Left kidney (tissue), 8 donors: ENCODE data around the gene CHST10. TPM values are rescaled to one million over a fixed set of nuclear protein-coding genes. Genes with fewer than 3 reads are reported as not detected.
"Not testable (repeated sequence)": the region's sequence is repeated elsewhere in the genome, so short reads cannot be mapped to it uniquely, and the experiment has no call there.

Source experiments
- DNase-seq: peaks from one replicate; pipeline ENCODE4 v3.0.0-alpha.2; 2013
- long read RNA-seq, 8 donors: transcript quantifications; one replicate each; lab custom pipeline, GENCODE V29; 2026
- polyA plus RNA-seq: library from polyadenylated mRNA; unstranded; fragments of 120-200 nt; gene quantifications from one replicate; pipeline ENCODE4 v1.2.1, GENCODE V29; 2013; ENCODE audit not compliant: insufficient read length

CHST10 gene, protein sequence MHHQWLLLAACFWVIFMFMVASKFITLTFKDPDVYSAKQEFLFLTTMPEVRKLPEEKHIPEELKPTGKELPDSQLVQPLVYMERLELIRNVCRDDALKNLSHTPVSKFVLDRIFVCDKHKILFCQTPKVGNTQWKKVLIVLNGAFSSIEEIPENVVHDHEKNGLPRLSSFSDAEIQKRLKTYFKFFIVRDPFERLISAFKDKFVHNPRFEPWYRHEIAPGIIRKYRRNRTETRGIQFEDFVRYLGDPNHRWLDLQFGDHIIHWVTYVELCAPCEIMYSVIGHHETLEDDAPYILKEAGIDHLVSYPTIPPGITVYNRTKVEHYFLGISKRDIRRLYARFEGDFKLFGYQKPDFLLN
- polyA plus RNA-seq, result 22.0 TPM
- long read RNA-seq, donor 1, partial matches to known transcripts, result 0 of 5 reads
- long read RNA-seq, donor 1, other reads (novel, unspliced or antisense), result 0 of 5 reads
- long read RNA-seq, donor 2, partial matches to known transcripts, result 0 of 4 reads
- long read RNA-seq, donor 2, other reads (novel, unspliced or antisense), result 0 of 4 reads
- long read RNA-seq, donor 3, transcript CHST10-201 (7 exons, 2,842 nt), result major isoform, 5 of 5 reads
- long read RNA-seq, donor 3, partial matches to known transcripts, result 0 of 5 reads
- long read RNA-seq, donor 3, other reads (novel, unspliced or antisense), result 0 of 5 reads
- long read RNA-seq, donor 4, result 0 reads
- long read RNA-seq, donor 5, transcript CHST10-201 (7 exons, 2,842 nt), result major isoform, 11 of 11 reads
- long read RNA-seq, donor 5, partial matches to known transcripts, result 0 of 11 reads
- long read RNA-seq, donor 5, other reads (novel, unspliced or antisense), result 0 of 11 reads
- long read RNA-seq, donor 6, partial matches to known transcripts, result 0 of 4 reads
- long read RNA-seq, donor 6, other reads (novel, unspliced or antisense), result 0 of 4 reads
- long read RNA-seq, donor 7, transcript CHST10-201 (7 exons, 2,842 nt), result major isoform, 6 of 6 reads
- long read RNA-seq, donor 7, partial matches to known transcripts, result 0 of 6 reads
- long read RNA-seq, donor 7, other reads (novel, unspliced or antisense), result 0 of 6 reads
- long read RNA-seq, donor 8, transcript CHST10-201 (7 exons, 2,842 nt), result major isoform, 6 of 6 reads
- long read RNA-seq, donor 8, partial matches to known transcripts, result 0 of 6 reads
- long read RNA-seq, donor 8, other reads (novel, unspliced or antisense), result 0 of 6 reads

GRCh38 chr2:100416935-100417710 is at the start of gene CHST10:
Gene CHST10 (minus strand): TSS chr2:100417668. CDS start chr2:100406675, 10,993 bp downstream.
- peak; percentile 72 for DNase-seq

- DNase-seq, result no peak
Measured at GRCh38 chr2:100460904-100461530, 43.5 kb upstream of the CHST10 start.

- DNase-seq, result not testable (repeated sequence)
Measured at GRCh38 chr2:100456357-100456756, 38.9 kb upstream of the CHST10 start.

GRCh38 chr2:100453853-100454252 is 36.4 kb upstream of the CHST10 start:
- no peak for DNase-seq

DNA sequence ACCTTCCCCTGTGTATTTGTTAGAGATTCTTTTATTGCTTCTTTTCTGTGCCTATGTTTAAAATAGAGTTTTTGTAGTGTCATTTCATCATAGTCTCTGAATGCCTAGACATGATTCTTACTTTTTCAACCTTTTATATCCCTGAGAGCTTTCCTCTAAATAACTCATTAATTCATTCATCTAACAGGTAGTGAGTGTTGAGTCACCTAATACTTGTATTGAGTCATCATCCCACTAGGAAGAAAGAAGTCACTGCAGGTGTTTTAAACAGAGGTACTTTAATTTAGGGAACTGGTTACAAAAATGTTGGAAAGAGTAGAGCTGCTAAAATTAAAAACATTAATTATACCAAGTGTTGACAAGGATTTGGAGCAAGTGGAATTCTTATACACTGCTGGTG is 34.3 kb upstream of the CHST10 start:
- no peak for DNase-seq

DNA sequence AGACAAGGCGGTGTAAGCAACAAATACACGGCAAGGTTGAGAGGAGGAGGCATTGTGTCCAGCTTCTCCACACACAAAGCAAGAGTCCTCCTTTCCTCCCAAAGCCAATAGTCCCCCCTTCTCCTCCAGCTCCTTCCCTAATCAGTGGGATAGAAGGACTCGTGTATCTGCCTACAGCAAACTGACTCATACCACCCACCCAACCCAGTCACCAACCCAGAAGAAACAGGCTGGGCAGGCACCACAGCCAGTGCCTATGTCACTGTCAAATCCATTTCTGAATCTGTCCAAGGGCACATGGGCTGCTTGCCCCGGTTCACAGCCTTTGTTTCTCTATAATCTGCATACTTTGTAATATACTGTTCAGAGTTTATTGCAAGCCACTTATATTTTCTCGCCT is 33.6 kb upstream of the CHST10 start:
- DNase-seq, result no peak

GRCh38 chr2:100446696-100447095 is 29.2 kb upstream of the CHST10 start:
- no peak for DNase-seq

DNA sequence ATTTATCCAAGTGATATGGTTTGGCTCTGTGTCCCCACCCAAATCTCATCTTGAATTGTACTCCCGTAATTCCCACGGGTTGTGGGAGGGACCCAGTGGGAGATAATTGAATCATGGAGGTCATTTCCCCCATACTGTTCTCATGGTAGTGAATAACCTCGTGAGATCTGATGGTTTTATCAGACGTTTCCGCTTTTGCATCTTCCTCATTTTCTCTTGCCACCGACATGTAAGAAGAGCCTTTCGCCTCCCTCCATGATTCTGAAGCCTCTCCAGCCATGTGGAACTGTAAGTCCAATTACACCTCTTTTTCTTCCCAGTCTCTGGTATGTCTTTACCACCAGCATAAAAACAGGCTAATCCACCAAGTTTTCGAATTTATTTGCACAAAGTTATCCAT is 20.3 kb upstream of the CHST10 start:
- no peak for DNase-seq

- DNase-seq, result no peak
Measured at GRCh38 chr2:100429726-100430125, 12.3 kb upstream of the CHST10 start.

DNA sequence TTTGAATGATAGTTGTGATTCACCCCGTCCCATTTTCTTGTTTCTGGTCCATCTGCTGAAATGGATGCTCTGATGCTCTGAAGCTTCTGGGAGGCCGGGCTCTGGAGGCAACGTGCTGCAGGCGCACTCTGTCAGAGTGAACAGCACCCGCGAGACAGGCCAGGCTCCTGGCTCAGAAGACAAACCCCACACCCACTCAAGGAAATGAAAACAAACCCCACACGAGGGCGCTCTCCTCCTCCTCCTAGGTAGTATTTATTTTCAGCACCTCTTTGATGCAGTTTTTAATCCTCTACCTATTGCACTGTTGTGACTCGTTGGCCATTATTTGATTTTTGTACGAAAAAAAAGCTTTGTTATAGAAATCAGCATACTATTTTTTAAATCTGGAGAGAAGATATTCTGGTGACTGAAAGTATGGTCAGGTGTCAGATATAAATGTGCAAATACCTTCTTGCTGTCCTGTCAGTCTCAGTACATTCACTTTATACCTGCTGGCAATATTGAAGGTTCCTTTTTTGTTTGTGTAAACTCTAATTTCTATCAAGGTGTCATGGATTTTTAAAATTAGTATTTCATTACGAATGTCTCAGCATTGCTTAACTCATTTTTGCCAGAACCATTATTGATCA is 10.3 kb upstream of the CHST10 start:
- peak; percentile 28 for DNase-seq

DNA sequence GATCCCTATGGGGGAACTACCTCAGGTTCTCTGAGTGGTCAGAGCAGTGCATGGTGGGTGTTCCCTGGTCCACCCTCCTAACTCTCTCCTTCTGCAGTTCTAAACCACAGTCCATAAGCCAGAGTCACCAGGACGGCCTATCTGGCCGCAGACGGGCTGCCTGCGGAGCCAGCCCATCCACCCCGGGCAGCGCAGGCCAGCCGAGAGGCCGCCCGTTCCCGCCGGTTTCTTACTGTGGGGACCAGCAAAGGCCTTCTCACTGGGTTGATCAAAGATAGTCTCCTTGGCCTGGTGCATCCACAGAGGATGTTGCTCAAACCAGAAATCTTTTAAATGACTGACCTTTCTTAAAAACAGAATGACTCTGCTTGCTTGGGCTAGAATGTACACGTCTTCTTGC is 9.6 kb upstream of the CHST10 start:
- no peak for DNase-seq

GRCh38 chr2:100426384-100426720 is 8.9 kb upstream of the CHST10 start:
- no peak for DNase-seq

DNA sequence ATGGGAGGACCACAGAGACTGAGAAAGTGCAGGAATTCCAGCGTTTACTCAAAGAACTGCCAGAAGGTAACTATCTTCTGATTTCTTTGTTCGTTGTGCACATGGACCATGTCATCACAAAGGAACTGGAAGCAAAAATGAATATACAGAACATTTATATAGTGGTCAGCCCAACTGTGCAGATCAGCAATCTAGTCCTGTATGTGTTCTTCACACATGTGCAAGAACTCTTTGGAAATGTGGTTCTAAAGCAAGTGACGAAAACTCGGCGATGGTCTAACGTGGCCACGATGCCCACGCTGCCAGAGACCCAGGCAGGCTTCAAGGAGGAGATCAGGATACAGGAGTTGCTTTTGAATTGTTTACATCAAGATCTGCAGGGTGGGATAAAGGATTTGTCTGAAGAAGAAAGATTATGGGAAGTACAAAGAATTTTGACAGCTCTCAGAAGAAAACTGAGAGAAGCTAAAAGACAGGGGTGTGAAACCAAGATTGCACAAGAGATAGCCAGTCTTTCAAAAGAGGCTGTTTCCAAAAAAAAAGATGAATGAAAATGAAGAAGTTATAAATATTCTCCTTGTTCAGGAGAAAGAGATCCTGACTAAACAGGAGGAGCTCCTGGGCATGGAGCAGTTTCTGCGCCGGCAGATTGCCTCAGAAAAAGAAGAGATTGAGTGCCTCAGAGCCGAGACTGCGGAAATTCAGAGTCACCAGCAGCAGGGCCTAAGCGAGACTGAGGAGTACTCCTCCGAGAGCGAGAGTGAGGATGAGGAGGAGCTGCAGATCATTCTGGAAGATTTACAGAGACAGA is 8.3 kb upstream of the CHST10 start:
- DNase-seq, result no peak

GRCh38 chr2:100425107-100425506 is 7.6 kb upstream of the CHST10 start:
- DNase-seq, result no peak

DNA sequence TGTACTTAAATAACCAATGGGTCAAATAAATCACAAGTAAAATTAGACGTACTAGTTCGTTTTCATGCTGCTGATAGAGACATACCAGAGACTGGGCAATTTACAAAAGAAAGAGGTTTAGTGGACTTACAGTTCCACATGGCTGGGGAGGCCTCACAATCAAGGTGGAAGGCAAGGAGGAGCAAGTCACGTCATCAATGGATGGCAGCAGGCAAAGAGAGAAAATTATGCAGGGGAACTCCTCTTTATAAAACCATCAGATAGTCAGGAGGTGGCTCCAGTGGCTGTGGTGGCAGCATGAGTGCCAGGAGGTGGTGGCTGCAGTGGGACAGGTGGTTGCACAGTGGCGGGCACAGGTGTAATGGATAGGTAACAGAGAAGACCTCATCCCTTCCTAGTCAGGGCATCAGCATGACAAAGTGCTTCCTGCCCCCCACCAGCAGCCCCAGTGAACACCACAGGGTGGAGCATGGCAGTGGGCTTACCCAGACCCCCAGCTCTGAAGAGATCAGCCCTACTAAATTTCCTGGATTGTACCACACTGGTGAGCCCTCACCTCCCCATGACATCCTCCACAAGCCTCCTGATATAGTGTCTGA is 6.9 kb upstream of the CHST10 start:
- DNase-seq, result no peak

GRCh38 chr2:100423631-100424030 is 6.2 kb upstream of the CHST10 start:
- no peak for DNase-seq

- DNase-seq, result peak; percentile 20
Measured at GRCh38 chr2:100422320-100423055, 5.0 kb upstream of the CHST10 start.

DNA sequence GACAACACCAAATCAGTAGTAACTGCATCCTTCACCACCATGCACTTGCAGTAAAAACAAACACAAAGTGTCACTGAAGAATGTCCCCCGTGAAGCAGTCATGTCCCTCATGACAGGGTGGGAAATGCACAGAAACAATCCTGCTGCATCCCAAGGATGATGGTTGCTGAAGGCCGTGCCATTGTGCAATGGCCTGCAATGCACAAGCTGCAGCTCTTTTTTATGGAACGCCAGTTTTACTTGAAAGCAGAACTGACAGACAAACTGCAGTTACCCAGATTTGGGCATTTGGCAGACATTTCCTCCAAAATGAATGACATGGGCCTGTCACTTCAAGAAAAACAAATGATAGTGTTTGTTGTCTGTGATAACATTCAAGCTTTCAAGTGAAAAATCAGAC is 2.4 kb upstream of the CHST10 start:
- no peak for DNase-seq
